GM18951 (cell line): ENCODE measurements around the gene LSM14A.
"Not testable (repeated sequence)": the region's sequence is repeated elsewhere in the genome, so short reads cannot be mapped to it uniquely, and the experiment has no call there.

Source experiments
- POLR2A ChIP-seq: IDR thresholded peaks from 4 replicates; pipeline ENCODE4 v1.6.1; 2011; ENCODE audit warnings: mild to moderate bottlenecking; ENCODE audit not compliant: insufficient read length, insufficient read depth; ENCODE audit errors: extremely low read depth
- in situ Hi-C: fragments of 300-500 bp; cut with MboI; formaldehyde crosslinking; loops from one replicate; pipeline ENCODE4 v1.12.0; 2022; ENCODE audit warnings: low sequenced_read_pairs, mixed read lengths, inconsistent platforms; ENCODE audit not compliant: unreplicated experiment

The LSM14A gene

GRCh38 chr19:34142440-34142839 is 29.9 kb upstream of the LSM14A start:
- TF ChIP-seq POLR2A, result no peak
- in situ Hi-C loops, result no loop called here

- in situ Hi-C loops, result no loop called here
- TF ChIP-seq POLR2A, result no peak
Measured at GRCh38 chr19:34145741-34146202, 26.5 kb upstream of the LSM14A start.

GRCh38 chr19:34148658-34149185 is 23.6 kb upstream of the LSM14A start:
- in situ Hi-C loops, result no loop called here
- no peak for TF ChIP-seq POLR2A

- in situ Hi-C loops, result no loop called here
- TF ChIP-seq POLR2A, result no peak
Measured at GRCh38 chr19:34149873-34150272, 22.4 kb upstream of the LSM14A start.

- TF ChIP-seq POLR2A, result no peak
- in situ Hi-C loops, result no loop called here
Measured at GRCh38 chr19:34150558-34150957, 21.7 kb upstream of the LSM14A start.

GRCh38 chr19:34151439-34151838 is 20.9 kb upstream of the LSM14A start:
- TF ChIP-seq POLR2A, result no peak
- in situ Hi-C loops, result no loop called here

- no peak for TF ChIP-seq POLR2A
- in situ Hi-C loops, result no loop called here
Measured at GRCh38 chr19:34154401-34154800, 17.9 kb upstream of the LSM14A start.

GRCh38 chr19:34155686-34156085 is 16.6 kb upstream of the LSM14A start:
- in situ Hi-C loops, result no loop called here
- no peak for TF ChIP-seq POLR2A

GRCh38 chr19:34158966-34159365 is 13.3 kb upstream of the LSM14A start:
- in situ Hi-C loops, result not testable (repeated sequence)

GRCh38 chr19:34159541-34159940 is 12.8 kb upstream of the LSM14A start:
- in situ Hi-C loops, result not testable (repeated sequence)

GRCh38 chr19:34161902-34162301 is 10.4 kb upstream of the LSM14A start:
- in situ Hi-C loops, result not testable (repeated sequence)

GRCh38 chr19:34165295-34165738 is 7.0 kb upstream of the LSM14A start:
- in situ Hi-C loops, result no loop called here

GRCh38 chr19:34169475-34170199 is 2.7 kb upstream of the LSM14A start:
- in situ Hi-C loops, result not testable (repeated sequence)

More at GRCh38 chr19:34165295-34165738, 7.0 kb upstream of the LSM14A start:
- no peak for TF ChIP-seq POLR2A

- in situ Hi-C loops, result no loop called here
Measured at GRCh38 chr19:34171539-34171876, 796 bp upstream of the LSM14A start.

GRCh38 chr19:34172661-34173192 is 423 bp downstream of the LSM14A start:
- in situ Hi-C loops, result no loop called here
- no peak for TF ChIP-seq POLR2A

More at GRCh38 chr19:34171539-34171876, 796 bp upstream of the LSM14A start:
- no peak for TF ChIP-seq POLR2A
